ENCODE measurements around the gene CLPTM1L. TPM values are rescaled to one million over a fixed set of nuclear protein-coding genes. Genes with fewer than 3 reads are reported as not detected.

CLPTM1L gene
- total and polyA plus RNA-seq, 12 donors, result 40.7 to 96.5 (median 83.2) TPM

GRCh38 chr5:1390861-1391600 is 46.1 kb upstream of the CLPTM1L start:
- DNase-seq, result no peak
- no peaks in the 10 kb centered on the region for H3K36me3 ChIP-seq (replicated peaks in 1 of 2)
- peaks cover 14% of the 10 kb centered on the region for H3K27me3 ChIP-seq
- no peaks in the 10 kb centered on the region for H3K9me3 ChIP-seq (replicated peaks in 1 of 3)
- WGBS, 4 donors, result 76 to 80% (median 78%) methylated on average over 8 to 21 of the region's 21 CpGs
- peaks cover 0 to 6% of the 10 kb centered on the region in 2 donors for H3K4me1 ChIP-seq (replicated peaks in 1 of 2)
- TF ChIP-seq POLR2A (IDR thresholded peaks at IDR 0.05), result no peak
- TF ChIP-seq CTCF (IDR thresholded peaks at IDR 0.05), result no peak
- intact Hi-C loops (cut with DNase I), result no loop called here
- no peak overlapping the region for H3K4me3 ChIP-seq
- H3K27ac ChIP-seq, result no peak overlapping the region

GRCh38 chr5:1390333-1390732 is 45.4 kb upstream of the CLPTM1L start:
- intact Hi-C loops (cut with DNase I), result no loop called here
- Histone ChIP-seq H3K4me3 (no peak overlapping the region), H3K27me3 (peaks cover 14% of the 10 kb centered on the region), H3K9me3 (replicated peaks in 1 of 3) (no peaks in the 10 kb centered on the region), H3K4me1 (replicated peaks in 1 of 2) (peaks cover 4 to 6% of the 10 kb centered on the region in 2 donors), H3K27ac (no peak overlapping the region), H3K36me3 (replicated peaks in 1 of 2) (no peaks in the 10 kb centered on the region)
- 68 to 72% (median 69%) methylated on average over 4 to 7 of the region's 7 CpGs for WGBS, 4 donors
- no peak for DNase-seq
- TF ChIP-seq POLR2A (IDR thresholded peaks at IDR 0.05), result no peak
- TF ChIP-seq CTCF (IDR thresholded peaks at IDR 0.05), result no peak

GRCh38 chr5:1388383-1388967 is 43.6 kb upstream of the CLPTM1L start:
- DNase-seq, result no peak
- TF ChIP-seq CTCF (IDR thresholded peaks at IDR 0.05) (no peak), POLR2A (IDR thresholded peaks at IDR 0.05) (no peak)
- 78 to 86% (median 81%) methylated on average over 4 of the region's 4 CpGs for WGBS, 4 donors
- no peaks in the 10 kb centered on the region for H3K27me3 ChIP-seq
- H3K9me3 ChIP-seq (replicated peaks in 1 of 3), result no peaks in the 10 kb centered on the region
- no peaks in the 10 kb centered on the region for H3K36me3 ChIP-seq (replicated peaks in 1 of 2)
- H3K4me1 ChIP-seq (replicated peaks in 1 of 2), result peaks cover 5 to 6% of the 10 kb centered on the region in 2 donors
- intact Hi-C loops (cut with DNase I), result no loop called here
- no peak overlapping the region for H3K27ac ChIP-seq
- H3K4me3 ChIP-seq, result no peak overlapping the region

- Histone ChIP-seq H3K9me3 (replicated peaks in 1 of 3) (no peaks in the 10 kb centered on the region), H3K4me3 (no peak overlapping the region), H3K4me1 (replicated peaks in 1 of 2) (peaks cover 5 to 6% of the 10 kb centered on the region in 2 donors), H3K27me3 (no peaks in the 10 kb centered on the region), H3K27ac (no peak overlapping the region), H3K36me3 (replicated peaks in 1 of 2) (no peaks in the 10 kb centered on the region)
- TF ChIP-seq CTCF (IDR thresholded peaks at IDR 0.05) (no peak), POLR2A (IDR thresholded peaks at IDR 0.05) (no peak)
- intact Hi-C loops (cut with DNase I), result no loop called here
- WGBS, 4 donors, result 85 to 90% (median 89%) methylated on average over 5 of the region's 5 CpGs
- no peak for DNase-seq
These were observed 43.0 kb upstream of the CLPTM1L start for GRCh38 chr5:1387876-1388275.

Measured in adrenal gland (tissue), 12 donors.